ENCODE data around the gene PRR12.

PRR12 gene

GRCh38 chr19:49636233-49636932 is 45.4 kb downstream of the PRR12 start:
- peaks cover 14% of the 10 kb centered on the region for H3K4me1 ChIP-seq (ENCODE audit: insufficient read depth, low read length)
- no peak overlapping the region for H3K9ac ChIP-seq (ENCODE audit: low read depth, low read length)
- ATAC-seq (ENCODE audit: insufficient read depth, low read depth) (no peak), DNase-seq (no peak)
- TF ChIP-seq EZH2 (IDR thresholded peaks at IDR 0.05; ENCODE audit: borderline replicate concordance, low read depth, low read length, severe bottlenecking) (no peak), CTCF (IDR thresholded peaks at IDR 0.05; ENCODE audit: borderline replicate concordance, extremely low read depth, low read length, poor library complexity, severe bottlenecking) (no peak)
- no peak overlapping the region for H2AFZ ChIP-seq (ENCODE audit: low read depth, low read length)
- no peaks in the 10 kb centered on the region for H3K9me3 ChIP-seq (ENCODE audit: insufficient read depth, low read length, severe bottlenecking)
- peaks cover 7% of the 10 kb centered on the region for H3K79me2 ChIP-seq (ENCODE audit: insufficient read depth, low read length)
- H3K27me3 ChIP-seq (ENCODE audit: insufficient read depth, low read length, poor library complexity): no peaks in the 10 kb centered on the region
- H3K27ac ChIP-seq (ENCODE audit: low read length): no peak overlapping the region
- H3K4me3 ChIP-seq (ENCODE audit: low read depth in 1 of 2, low read length in 2 of 2): no peak overlapping the region
- no peak overlapping the region for H3K4me2 ChIP-seq (ENCODE audit: insufficient read depth, low read length)
- H3K36me3 ChIP-seq (ENCODE audit: insufficient read depth, low read length): no peaks in the 10 kb centered on the region
- no peaks in the 10 kb centered on the region; the same call in 1 of the 2 replicates for H4K20me1 ChIP-seq (ENCODE audit: insufficient read depth, low read length)

- DNase-seq: no peak
- no peak overlapping the region; the same call in 1 of the 2 replicates for H3K4me2 ChIP-seq (ENCODE audit: insufficient read depth, low read length)
- no peak overlapping the region for H3K9ac ChIP-seq (ENCODE audit: low read depth, low read length)
Observed at GRCh38 chr19:49637821-49638738, 47.1 kb downstream of the PRR12 start.

GRCh38 chr19:49639401-49640112 is 48.6 kb downstream of the PRR12 start:
- H3K27me3 ChIP-seq (ENCODE audit: insufficient read depth, low read length, poor library complexity): no peaks in the 10 kb centered on the region
- peak overlapping the region; percentile 54 for H2AFZ ChIP-seq (ENCODE audit: low read depth, low read length)
- H3K36me3 ChIP-seq (ENCODE audit: insufficient read depth, low read length): peaks cover 6% of the 10 kb centered on the region; the same call in 1 of the 2 replicates
- H3K79me2 ChIP-seq (ENCODE audit: insufficient read depth, low read length): peaks cover 34% of the 10 kb centered on the region
- H3K27ac ChIP-seq (ENCODE audit: low read length): peak overlapping the region; percentile 22; the same call in 1 of the 2 replicates
- peak; percentile 19 for DNase-seq
- H3K9me3 ChIP-seq (ENCODE audit: insufficient read depth, low read length, severe bottlenecking): no peaks in the 10 kb centered on the region
- peaks cover 38% of the 10 kb centered on the region for H3K4me1 ChIP-seq (ENCODE audit: insufficient read depth, low read length)
- H3K4me3 ChIP-seq (ENCODE audit: low read depth in 1 of 2, low read length in 2 of 2): peak overlapping the region; percentile 12 to 56; a peak in 3 of 4 replicates
- peaks cover 8% of the 10 kb centered on the region for H4K20me1 ChIP-seq (ENCODE audit: insufficient read depth, low read length)
- peak overlapping the region; percentile 55 for H3K9ac ChIP-seq (ENCODE audit: low read depth, low read length)
- TF ChIP-seq EZH2 (IDR thresholded peaks at IDR 0.05; ENCODE audit: borderline replicate concordance, low read depth, low read length, severe bottlenecking) (no peak), CTCF (IDR thresholded peaks at IDR 0.05; ENCODE audit: borderline replicate concordance, extremely low read depth, low read length, poor library complexity, severe bottlenecking) (no peak)
- ATAC-seq (ENCODE audit: insufficient read depth, low read depth): no peak
- peak overlapping the region; percentile 88 for H3K4me2 ChIP-seq (ENCODE audit: insufficient read depth, low read length)

More at GRCh38 chr19:49637821-49638738, 47.1 kb downstream of the PRR12 start:
- peaks cover 4% of the 10 kb centered on the region; the same call in 1 of the 2 replicates for H4K20me1 ChIP-seq (ENCODE audit: insufficient read depth, low read length)
- H3K36me3 ChIP-seq (ENCODE audit: insufficient read depth, low read length): no peaks in the 10 kb centered on the region; the same call in 1 of the 2 replicates
- H3K79me2 ChIP-seq (ENCODE audit: insufficient read depth, low read length): peaks cover 19% of the 10 kb centered on the region
- no peak overlapping the region for H3K27ac ChIP-seq (ENCODE audit: low read length)
- ATAC-seq (ENCODE audit: insufficient read depth, low read depth): no peak
- no peak overlapping the region for H2AFZ ChIP-seq (ENCODE audit: low read depth, low read length)
- H3K27me3 ChIP-seq (ENCODE audit: insufficient read depth, low read length, poor library complexity): no peaks in the 10 kb centered on the region
- TF ChIP-seq CTCF (IDR thresholded peaks at IDR 0.05; ENCODE audit: borderline replicate concordance, extremely low read depth, low read length, poor library complexity, severe bottlenecking) (no peak), EZH2 (IDR thresholded peaks at IDR 0.05; ENCODE audit: borderline replicate concordance, low read depth, low read length, severe bottlenecking) (no peak)
- no peak overlapping the region for H3K4me3 ChIP-seq (ENCODE audit: low read depth in 1 of 2, low read length in 2 of 2)
- peaks cover 23% of the 10 kb centered on the region for H3K4me1 ChIP-seq (ENCODE audit: insufficient read depth, low read length)
- H3K9me3 ChIP-seq (ENCODE audit: insufficient read depth, low read length, severe bottlenecking): no peaks in the 10 kb centered on the region
